ENCODE data around the gene BRCA1.
"Not testable (repeated sequence)": the region's sequence is repeated elsewhere in the genome, so short reads cannot be mapped to it uniquely, and the experiment has no call there.

DNA sequence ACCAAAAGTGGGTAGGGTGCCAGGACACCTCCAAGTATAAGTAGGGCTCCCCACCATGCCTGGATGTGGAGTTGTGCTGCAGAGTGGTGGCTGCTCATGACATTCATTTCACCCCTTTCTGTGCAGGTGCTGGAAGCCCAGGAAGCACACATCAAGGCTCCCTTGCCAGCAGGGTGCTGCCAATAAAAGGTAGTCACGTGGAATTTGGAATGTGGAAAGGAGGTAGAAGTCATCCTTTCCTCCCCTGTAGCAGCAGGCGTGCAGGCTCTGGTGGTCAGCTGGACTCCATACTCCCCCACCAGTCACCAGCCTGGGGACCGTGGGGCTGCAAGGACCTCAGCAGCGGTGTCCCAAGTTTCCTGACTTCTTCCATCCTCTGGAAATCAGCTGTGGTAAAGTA lies 13.4 kb upstream of the BRCA1 start:
- TF ChIP-seq ZNF274 (IDR thresholded peaks at IDR 0.05; ENCODE audit: low read depth, low read length); YY1 (IDR thresholded peaks at IDR 0.05; ENCODE audit: insufficient read depth, insufficient read length): not testable (repeated sequence)
